ENCODE measurements around the gene FUT2.
"Not testable (repeated sequence)": the region's sequence is repeated elsewhere in the genome, so short reads cannot be mapped to it uniquely, and the experiment has no call there.

Gene FUT2

DNA sequence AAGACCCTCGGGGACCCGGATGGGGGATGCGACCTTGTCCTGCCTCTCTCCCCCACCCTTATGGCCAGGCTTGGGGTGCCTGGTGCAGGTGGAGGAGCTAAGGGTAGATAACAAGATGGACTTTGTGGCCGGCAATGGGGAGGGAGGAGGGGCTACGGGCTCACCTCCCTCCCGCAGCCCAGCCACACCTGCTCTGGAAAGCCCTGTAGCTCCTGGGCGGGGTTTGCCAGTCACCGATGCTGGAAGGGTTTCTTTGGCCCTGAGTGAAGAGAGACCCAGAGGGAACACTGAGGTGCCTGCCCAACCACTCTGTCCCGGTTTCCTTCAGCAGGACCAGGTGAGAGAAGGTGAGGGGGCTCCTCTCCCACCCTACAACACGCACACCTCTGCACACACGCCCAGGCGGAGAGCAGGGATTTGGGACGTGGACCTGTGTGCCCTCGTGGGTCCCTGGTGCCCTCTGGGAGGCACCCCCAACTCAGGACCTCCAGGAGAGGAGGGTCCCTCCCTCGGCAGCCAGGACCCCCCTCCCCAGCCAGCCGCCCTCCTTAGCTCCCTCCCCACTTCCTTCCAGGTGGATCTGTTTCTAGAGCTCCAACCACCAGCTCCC, at the start of gene FUT2:
Gene FUT2, plus strand, starts transcription at position 229 of the 610 bp plus-strand sequence. CDS start 6,986 bp downstream, outside the sequence.
- no peak for DNase-seq (ENCODE audit: low spot score)

DNA sequence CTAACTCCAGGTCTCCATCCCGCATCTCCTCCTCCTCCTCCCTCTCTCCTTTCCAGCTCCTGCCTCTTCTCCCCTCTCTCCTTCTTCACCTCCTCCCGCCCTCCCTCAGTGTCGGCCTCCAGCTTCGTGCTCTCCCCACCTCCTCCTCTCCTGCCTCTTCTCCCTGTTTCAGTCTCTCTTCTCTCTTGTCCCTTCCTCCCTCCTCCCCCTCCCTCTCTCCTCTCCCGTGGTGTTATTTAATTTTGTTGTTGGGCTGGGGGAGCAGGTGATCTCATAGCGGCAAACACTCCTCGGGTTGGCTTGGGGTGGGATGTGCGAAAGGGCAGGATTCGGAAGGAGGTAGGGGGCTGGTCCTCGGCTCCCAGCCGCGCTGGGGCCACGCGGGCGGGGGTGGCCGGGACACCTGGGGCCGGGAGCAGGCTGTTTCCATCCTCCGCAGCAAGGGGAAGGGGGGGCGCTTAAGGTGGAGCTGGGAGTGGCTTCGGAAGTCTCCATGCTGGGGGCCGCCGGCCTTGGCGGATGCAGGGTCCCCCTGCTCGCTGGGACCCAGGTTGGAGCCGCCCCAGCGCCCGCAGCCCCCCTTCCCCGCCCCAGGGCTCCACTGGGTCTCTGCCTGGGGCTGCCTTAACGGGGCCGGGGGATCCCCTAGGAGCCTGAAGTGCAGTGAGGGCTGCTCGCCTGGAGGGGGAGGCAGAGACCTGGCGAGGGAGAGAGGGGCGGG, 49.6 kb upstream of the FUT2 start, which contains the start of gene CA11:
Gene CA11, minus strand, starts transcription at position 187 of the 721 bp plus-strand sequence. CDS start 555 bp downstream, outside the sequence.
- peak; percentile 90 for DNase-seq (ENCODE audit: low spot score)

DNA sequence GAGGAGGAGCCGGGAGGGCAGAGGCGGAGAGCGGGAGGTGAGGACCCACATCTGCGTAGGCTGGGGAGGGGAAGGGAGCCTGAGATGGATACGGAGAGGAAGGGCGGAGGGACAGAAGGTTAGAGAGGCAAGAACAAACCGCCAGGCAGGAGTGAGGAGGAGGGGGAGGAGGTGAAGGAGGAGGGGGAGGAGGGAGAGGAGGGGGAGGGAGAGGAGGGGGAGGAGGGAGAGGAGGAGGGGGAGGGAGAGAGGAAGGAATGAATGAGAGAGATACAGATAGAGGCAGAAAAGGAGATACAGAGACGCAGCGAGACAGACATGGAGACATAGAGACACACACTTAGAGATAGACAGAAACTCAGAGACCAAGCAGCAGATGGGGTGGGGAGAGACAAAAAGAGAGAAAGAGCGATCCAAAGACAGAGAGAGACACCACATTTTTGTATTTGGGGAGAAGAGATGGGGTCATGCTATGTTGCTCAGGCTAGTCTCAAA, 49.0 kb upstream of the FUT2 start:
- DNase-seq (ENCODE audit: low spot score), result no peak

DNA sequence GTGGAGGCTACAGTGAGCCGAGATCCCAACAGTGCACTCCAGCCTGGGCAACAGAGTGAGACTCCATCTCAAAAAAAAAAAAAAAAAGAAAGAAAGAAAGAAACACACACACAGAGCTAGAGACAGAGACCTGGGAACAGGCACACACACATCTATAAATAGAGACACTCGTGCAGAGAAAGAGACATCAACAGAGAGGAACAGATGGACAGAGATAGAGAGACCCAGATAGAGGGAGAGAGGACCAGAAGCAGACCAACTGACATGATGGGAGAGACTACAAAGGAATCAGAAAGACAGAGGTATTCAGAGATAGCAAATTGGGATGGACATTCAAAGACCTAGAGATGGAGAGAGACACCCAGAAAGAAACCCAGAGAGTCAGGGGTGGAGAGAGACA, 47.6 kb upstream of the FUT2 start:
- DNase-seq (ENCODE audit: low spot score), result no peak

DNA sequence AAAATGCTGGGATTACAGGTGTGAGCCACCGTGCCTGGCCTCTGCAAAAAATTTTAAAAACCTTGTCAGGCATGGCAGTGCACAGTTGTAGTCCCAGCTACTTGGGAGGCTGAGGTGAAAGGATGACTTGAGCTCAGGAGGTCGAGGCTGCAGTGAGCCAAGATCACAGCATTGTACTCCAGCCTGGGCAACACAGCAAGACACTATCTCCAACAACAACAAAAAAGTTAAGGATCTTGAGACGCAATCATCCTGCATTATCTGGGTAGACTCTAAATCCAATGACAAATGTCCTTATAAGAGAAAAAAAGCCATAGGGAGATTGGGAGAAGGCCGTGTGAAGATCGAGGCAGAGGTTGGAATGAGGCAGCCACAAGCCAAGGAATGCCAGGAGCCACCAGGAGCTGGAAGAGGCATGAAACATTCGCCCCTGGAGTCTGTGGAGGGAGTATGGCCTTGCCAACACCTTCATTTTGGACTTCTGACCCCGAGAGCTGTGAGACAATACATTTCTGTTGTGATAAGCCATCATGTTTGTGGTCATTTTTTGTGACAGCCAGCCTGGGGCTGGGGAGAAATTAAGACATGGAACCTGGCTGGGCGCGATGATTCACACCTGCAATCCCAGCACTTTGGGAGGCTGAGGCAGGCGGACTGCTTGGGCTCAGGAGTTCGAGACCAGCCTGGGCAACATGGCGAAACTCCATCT, 44.6 kb upstream of the FUT2 start:
- DNase-seq (ENCODE audit: low spot score), result no peak

DNA sequence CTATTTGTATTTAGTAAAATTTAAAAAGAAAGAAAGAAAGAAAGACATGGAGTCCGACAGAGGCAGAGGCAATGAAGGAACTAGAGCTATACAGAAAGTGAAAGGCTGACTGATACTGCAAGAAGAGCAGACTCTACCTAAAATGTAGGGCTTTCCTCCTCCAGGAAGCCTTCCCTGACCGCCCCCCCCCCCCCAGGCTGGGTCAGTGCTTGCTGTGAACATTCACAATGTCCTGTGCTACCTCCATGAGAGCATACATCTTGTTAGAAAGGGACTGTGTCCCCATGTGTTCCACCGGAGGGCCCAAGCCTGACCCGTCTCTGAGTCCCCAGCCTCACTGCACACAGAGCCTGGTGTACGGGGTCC, 44.1 kb upstream of the FUT2 start:
- no peak for DNase-seq (ENCODE audit: low spot score)

DNA sequence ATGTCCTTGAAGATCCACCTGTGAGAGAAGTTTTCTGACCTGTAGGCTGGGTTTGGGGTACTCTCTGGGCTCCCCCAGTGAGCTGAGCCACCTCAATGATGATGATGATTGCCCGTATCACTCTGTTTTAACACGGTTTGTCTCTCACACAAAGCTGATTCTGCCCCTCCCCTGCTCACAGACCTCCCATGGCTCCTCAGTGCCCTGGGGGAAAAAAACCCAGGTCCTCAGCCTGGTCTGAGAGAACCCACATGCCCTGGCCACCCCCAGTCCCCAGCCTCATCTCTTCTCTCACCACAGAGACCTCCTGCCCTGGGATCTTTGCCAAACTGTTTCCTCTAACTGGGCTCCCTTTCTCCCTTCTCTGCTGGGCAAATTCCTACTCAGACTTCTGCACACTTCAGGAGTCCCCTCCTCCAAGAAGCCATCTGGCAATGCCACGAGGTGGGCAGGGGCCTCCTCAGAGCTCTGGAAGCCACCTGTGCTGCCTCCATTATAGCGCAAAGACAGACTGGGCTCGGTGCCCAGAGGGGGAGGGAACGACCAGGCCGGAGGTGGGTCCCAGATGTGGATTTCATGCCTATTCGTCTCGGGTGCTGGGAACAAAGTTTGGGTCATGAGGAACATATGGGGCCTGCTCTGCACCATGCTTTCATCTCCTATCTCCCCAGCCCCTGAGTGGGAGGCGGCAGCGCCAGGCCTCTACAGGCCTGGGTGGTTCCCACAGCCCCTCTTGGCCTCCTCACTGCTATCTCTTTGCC, 41.3 kb upstream of the FUT2 start:
- DNase-seq (ENCODE audit: low spot score), result no peak

DNA sequence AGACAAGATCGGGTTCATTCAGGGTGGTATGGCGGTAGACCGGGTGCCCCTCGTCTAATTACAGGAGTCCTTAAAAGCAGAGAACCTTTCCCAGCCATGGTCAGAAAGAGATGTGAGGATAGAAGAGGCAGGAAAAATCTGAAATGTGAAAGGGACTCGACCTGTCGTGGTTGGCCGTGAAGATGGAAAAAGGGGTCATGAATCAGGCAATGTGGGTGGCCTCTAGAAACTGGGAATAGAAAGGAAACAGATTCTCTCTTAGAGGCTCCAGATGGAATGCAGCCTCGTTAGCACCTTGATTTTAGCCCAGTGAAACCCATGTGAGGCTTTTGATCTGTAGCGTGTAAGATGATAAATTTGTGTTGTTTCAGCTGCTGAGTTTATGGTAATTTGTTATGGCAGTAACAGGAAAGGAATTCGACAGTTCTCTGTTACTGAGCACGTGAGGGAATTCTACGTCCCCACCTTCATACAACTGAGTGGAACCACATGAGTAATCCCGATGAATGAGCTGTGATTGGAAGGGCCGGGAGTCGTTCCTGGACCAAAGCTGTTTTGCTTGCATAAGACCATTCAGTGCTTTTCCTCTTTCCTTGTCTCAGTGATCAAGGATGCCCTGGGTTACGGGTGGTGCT, 38.8 kb upstream of the FUT2 start:
- peak; percentile 86 for DNase-seq (ENCODE audit: low spot score)

DNA sequence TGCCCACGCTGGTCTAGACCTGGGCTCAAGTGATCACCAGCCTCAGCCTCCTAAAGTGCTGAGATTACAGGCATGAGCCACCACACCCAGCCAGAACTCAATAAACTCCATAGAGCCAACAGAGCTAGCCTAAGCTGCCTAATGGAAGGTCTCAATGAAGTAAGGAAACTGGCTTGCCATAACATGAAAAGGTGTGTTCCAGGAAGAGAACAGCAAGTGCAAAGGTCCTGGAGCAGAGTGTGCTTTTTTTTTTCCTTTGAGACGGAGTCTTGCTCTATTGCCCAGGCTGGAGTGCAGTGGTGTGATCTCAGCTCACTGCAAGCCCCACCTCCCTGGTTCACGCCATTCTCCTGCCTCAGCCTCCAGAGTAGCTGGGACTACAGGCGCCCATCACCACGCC, 37.9 kb upstream of the FUT2 start:
- not testable (repeated sequence) for DNase-seq (ENCODE audit: low spot score)

DNA sequence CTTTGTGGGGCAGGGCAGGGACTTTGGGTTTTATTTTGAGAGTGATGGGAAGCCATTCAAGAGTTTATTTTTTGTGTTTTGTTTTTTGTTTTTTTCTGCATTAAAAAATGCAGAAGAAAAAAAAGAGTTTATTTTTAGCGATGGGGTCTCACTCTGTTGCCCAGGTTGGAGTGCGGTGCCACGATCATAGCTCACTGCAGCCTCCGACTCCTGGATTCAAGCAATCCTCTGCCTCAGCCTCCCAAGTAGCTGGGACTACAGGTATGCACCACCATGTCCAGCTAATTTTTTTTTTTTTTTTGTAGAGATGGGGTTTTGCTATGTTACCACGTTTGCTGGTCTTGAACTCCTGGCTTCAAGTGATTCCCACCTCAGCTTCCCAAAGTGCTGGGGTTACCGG, 37.3 kb upstream of the FUT2 start:
- DNase-seq (ENCODE audit: low spot score), result no peak

DNA sequence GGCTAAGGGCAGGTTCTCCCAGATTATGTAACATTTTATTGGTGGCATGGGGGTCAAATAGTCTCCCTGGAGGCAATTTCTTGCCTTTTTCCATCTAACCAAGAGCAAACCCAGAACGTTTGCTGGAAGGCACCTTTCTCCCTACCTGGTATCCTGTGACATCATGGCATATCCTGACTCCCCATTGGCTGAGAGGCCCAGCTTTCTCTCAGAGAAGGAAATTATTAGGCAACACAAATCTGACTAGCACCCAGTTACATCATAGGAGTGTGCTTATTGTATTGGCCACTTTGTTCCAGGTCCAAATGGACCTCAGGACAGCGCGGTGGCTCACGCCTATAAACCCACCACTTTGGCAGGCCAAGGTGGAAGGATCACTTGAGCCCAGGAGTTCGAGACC, 36.0 kb upstream of the FUT2 start:
- DNase-seq (ENCODE audit: low spot score), result no peak

DNA sequence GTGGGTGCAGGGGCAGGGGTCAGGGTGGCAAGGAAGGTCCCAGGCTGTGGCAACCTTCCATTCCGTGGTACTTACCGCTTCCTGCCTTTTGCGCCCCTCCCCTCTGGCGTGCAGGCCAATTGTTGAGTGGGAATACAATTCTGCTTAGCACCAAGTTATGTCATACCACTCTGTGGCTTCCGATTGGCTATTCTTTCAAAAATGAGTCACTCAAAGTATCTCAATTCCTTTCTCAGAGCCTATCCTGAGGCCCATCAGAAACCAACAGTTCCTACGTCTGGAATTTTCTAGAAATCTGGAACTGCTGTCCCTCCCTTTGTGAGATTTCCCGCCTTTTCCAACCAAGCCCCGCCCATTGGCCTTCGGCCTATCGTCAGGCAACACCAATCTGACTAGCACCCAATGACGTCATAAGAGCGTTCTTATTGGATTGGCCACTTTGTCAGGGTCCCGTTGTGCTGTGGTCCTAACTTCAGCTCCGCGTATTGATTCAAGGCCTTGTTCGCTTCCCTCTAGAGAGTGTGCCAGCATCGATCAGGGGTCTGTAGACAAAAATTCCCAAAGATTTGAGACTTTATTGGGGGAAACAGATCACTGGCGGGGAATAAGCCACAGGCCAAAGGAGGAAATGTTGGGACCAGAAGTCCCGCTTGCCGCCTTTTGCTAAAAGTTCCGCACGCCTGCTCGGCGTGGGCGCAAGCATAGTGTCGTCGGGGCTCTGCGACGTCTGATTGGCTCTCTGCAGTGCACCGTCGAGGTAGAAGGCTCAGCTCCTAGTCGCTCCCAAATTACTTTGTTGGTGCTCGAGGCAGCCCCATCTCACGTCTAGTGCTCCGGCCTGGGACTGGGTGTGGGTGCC, 34.7 kb upstream of the FUT2 start:
- DNase-seq (ENCODE audit: low spot score), result peak; percentile 92

DNA sequence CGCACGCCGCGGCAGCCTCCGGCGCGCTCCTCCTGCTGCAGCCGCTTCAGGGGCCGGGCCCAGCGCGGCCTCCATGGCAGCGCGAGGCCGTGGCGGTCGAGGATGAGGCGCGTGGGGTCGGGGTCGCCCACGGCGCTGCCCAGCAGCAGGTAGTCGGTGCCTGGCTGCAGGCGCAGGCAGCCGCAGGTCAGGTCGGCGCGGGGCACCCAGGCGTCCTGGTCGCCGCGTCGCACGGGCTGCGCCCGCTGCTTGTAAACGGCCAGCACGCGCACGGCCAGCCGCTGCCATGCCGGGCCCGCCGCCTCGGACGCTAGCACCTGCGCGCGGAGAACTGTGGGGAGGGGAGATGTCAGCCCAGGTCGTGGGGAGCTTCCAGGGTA, 34.1 kb upstream of the FUT2 start:
- no peak for DNase-seq (ENCODE audit: low spot score)

DNA sequence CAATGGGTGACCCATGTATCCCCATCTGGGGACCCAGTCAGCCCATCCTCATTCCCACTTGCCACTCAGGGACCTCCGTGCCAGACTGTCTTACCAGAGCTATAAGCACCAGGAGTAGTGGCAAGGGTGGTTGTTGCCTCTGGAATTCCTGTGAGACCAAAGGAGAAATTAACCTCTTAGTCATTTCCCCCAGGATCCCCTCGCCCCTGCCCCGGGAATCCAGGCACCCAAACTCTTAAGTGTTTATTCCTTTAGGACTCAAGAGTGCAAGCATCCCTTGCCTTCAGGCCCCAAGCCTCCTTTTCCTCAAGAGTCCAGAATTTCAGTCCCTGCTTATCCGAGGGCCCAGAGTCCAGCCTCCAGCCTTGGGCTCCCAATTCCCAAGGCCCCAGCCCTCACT, 32.1 kb upstream of the FUT2 start:
- DNase-seq (ENCODE audit: low spot score), result no peak

DNA sequence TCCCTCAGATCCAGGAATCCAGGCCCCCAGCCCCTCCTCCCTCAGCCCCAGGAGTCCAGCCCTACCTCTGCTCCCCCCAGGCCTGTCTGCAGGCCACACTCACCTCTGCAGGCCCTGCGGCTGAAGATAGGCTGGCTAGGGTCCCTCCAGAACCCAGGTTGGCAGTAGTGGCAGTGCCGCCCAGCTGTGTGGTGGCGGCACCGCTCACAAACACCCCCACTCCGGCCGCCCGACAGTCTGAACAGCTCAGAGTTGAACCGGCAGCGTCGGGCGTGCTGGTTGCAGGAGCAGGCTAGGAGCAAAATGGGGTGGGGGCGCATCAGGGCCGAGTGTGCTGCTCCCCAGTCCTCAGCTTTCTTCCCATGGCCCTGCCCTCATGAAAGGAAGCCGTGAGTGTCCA, 31.3 kb upstream of the FUT2 start:
- no peak for DNase-seq (ENCODE audit: low spot score)

DNA sequence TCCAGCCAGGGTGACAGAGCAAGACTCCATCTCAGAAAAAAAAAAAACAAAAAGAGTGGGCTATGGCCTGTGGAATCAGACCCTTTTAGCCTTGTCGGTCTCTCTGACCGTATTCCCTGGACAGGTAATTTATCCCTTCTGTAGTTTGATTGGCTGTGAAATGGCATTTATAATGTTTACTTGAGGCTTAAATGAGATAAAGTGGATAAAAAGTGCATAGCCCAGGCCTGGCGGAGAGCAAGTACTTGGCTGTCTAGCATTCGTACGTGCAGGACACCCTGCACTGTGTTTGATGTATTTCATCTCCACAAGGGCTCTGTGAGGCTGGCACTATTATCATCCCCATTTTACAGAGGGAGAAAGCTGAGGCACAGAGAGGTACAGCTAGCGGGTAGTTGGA, 30.0 kb upstream of the FUT2 start:
- DNase-seq (ENCODE audit: low spot score), result no peak

DNA sequence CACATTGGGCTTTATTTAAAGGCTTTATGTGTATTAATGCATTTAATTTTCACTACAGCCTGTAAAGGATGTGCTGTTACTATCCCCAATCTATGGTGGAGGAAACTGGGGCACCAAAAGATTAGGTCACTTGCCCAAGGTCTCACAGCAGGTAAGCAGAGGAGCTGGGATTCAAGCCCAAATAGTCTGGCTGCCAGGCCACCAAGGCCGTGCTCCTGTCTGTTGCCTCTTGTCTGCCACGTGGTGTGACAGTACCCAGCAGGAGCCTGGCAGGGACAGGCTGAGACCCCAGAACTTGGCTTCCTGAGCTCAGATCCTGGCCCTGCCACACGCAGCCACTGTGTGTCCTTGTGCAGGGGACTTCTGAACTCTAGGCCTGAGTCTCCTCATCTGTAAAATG, 27.4 kb upstream of the FUT2 start:
- DNase-seq (ENCODE audit: low spot score), result no peak

DNA sequence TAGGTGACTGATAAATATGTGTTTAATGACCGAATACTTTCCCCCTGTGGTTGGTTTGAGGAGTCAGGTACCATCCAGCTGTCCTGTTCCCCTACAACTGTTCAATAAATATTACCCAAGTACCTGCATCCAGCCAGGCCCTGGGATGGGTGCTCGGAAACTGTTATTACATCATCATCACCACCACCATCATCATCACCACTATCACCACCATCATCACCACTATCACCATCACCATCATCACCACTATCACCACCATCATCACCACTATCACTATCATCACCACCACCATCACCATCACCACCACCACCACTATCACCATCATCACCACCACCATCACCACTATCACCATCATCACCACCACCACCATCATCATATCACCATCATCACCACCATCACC, 27.0 kb upstream of the FUT2 start:
- no peak for DNase-seq (ENCODE audit: low spot score)

DNA sequence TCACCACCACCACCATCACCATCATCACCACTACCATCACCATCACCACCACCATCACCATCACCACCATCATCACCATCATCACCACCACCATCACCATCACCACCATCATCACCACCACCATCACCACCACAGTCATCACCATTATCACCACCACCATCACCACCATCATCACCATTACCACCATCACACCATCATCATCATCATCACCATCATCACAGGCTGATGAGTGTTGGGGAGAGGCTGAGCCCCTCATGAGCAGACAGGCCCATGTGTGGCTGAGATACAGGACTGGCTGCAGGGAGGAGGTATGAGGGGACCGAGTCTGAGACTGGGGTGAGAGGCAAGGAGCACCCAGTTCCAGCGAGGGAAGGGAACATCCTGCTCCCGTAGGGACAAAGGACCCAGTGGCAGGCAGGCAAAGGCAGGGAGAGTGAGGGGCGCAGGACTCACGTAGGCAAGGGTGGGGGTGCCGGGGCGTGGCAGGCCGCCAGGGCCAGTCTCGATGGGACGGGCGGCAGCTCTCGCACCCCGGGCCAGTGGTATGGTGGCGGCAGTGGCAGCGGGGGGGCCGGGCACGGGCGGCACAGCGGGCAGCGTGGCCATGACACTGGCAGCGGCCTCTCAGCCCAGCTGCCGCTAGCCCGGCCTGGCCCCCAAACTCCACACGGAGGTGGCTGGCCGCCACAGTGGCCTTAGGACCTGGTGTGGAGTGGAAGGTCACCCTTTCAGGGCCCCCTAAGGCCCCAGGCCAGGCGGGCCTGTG, 25.7 kb upstream of the FUT2 start:
- DNase-seq (ENCODE audit: low spot score), result no peak
